Stimulated activated CD4-positive, alpha-beta T cell treated with anti-CD3 and anti-CD28 coated beads, Interleukin-2, amount 100 ng/mL, for 4 hours (primary cell): Measurements from ENCODE around the gene DKK2.
"Not testable (repeated sequence)": the region's sequence is repeated elsewhere in the genome, so short reads cannot be mapped to it uniquely, and the experiment has no call there.

Experiments
- DNase-seq: peaks from one replicate; pipeline ENCODE4 v3.0.0-alpha.2; 2020; ENCODE audit warnings: low read depth

Gene DKK2

GRCh38 chr4:106909486-106910188, 126.5 kb downstream of the DKK2 start:
- no peak for DNase-seq

DNA sequence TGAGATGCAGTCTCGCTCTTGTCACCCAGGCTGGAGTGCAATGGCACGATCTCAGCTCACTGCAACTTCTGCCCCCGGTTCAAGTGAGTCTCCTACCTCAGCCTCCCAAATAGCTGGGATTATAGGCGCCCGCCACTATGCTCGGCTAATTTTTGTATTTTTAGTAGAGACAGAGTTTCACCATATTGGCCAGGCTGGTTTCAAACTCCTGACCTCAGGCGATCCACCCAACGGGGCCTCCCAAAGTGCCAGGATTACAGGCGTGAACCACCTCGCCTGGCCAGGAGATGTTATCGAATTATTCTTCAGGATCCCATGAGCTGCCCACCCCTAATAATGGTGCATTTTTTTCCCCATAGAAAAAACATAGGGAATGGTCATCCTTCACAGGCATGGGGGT, 128.1 kb downstream of the DKK2 start:
- DNase-seq = not testable (repeated sequence)

DNA sequence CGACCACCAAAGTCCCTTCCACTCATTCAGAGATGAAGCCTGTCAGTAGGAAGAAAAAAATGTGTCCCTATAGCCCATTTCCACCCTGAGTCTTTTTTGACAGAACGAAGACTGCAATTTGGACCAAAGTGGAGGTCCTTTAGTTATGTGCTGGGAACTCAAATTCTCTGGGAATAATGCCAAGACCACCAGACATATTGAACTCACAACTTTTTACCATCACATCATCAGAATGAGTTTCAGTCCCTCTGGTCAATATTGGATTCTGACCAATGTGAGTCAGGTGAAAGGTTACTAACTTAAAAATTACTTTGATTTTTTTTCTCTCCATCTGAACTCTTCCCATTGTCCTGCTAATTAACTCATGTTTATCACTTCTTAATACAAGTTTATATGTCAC, 128.9 kb downstream of the DKK2 start:
- DNase-seq = no peak

- no peak for DNase-seq
These were observed 129.4 kb downstream of the DKK2 start for GRCh38 chr4:106906728-106907127.

DNA sequence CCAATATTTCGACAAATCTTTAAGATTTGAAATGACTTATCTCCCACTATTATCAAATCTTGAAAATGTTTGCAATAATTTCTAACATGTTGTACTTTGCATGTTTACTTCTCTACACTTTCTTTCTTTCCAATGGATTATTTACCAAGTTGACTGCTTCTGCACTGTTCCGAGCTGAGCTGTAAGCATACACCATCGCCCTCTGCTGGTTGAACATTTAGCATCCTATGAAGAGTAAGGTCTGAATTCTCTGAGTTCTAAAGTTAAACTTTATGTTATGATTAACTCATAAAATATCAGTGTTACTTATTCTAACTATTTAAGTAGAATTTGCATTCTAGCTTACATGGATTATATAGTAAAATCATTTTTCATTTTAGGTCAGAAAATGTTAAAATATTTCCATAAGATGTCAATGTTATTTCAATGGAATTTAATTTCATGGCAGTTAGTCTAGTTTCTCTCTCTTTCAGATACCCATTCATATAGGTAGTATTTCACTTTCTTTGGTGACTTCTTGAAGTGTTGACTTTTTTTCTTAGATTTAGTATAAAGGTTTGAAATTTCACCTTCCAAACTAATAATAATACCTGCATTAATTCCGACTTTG, 137.4 kb downstream of the DKK2 start:
- DNase-seq = no peak

DNA sequence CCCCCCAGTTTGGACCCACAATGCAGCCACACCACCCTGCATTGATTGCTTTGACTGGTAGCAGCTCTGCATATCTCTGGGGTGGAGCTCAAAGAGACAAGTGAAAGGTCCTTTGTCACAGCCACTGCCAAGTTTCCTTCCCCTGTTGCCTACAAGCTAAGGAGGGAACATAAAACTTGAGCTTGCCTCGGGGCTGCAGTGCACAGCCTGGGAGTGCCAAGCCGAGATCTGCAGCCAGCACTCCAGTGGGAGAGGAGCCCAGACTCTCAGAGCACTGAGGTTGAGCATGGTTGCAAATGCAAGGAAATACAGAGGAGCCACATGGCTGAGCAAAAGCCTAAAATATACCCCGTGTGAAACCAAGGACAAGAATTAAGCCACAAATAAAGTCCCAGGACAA, 142.2 kb downstream of the DKK2 start:
- no peak for DNase-seq

GRCh38 chr4:106893395-106893881, 142.7 kb downstream of the DKK2 start:
- no peak for DNase-seq

- DNase-seq = no peak
These were observed 143.3 kb downstream of the DKK2 start for GRCh38 chr4:106892786-106893185.

- DNase-seq = no peak
These were observed 160.8 kb downstream of the DKK2 start for GRCh38 chr4:106875340-106875739.
